Endothelial cell of umbilical vein (primary cell): ENCODE measurements around the gene GRM8. TPM values are rescaled to one million over a fixed set of nuclear protein-coding genes. Genes with fewer than 3 reads are reported as not detected.

Source experiments
- BruUV-seq: library from RNA; stranded (reverse); fragments of 400-500 nt; replicated peaks from 2 replicates; lab custom pipeline; 2021; lab: Mats Ljungman, UMichigan
- CTCF ChIA-PET: fragments of 300-600, 350-600 bp; sonication (Branson Sonifier 250); formaldehyde crosslinking; loops from one replicate; lab custom pipeline; 2021; ENCODE audit warnings: antibody characterized with exemption, inconsistent platforms; lab: Charles Lee
- POLR2A ChIA-PET: fragments of 300-600, 350-600 bp; sonication (Branson Sonifier 250); formaldehyde crosslinking; loops from one replicate; lab custom pipeline; 2021; ENCODE audit warnings: antibody characterized with exemption, inconsistent platforms; lab: Charles Lee
- DNase-seq: peaks from one replicate; pipeline ENCODE4 v3.0.0-alpha.2; 2011; ENCODE audit warnings: low read depth, low spot score
- FAIRE-seq: peaks from 2 replicates; lab custom pipeline; 2011; peaks lifted over from hg19 to GRCh38; lab: Jason Lieb, UNC
- H2AFZ ChIP-seq: 2 replicates; pipeline ENCODE4 v1.6.0; 2012; ENCODE audit warnings: low read depth, low read length, control low read depth, inconsistent platforms
- H3K27ac ChIP-seq: 2 replicates; pipeline ENCODE4 v1.5.1; 2011; ENCODE audit warnings: low read depth, mild to moderate bottlenecking, control low read depth, low read length, moderate library complexity; ENCODE audit not compliant: insufficient read depth
- H3K27me3 ChIP-seq, 2 experiments: 2 replicates each; pipeline versions ENCODE4 v1.6.0 to v1.6.1; 2011; ENCODE audit warnings: low read length in 2 of 2, mixed read lengths in 1 of 2; ENCODE audit not compliant: control insufficient read depth in 2 of 2, insufficient read depth in 2 of 2
- H3K36me3 ChIP-seq, 2 experiments: 2 replicates in 1 of 2; 3 replicates in 1 of 2; pipeline ENCODE4 v1.5.1; 2011; ENCODE audit warnings: low read length in 2 of 2, mild to moderate bottlenecking in 1 of 2, moderate library complexity in 1 of 2; ENCODE audit not compliant: control insufficient read depth in 2 of 2, insufficient read depth in 2 of 2; ENCODE audit errors: extremely low read depth in 1 of 2
- H3K4me1 ChIP-seq: 3 replicates; pipeline ENCODE4 v1.5.1; 2011; ENCODE audit warnings: mild to moderate bottlenecking, low read length; ENCODE audit not compliant: control insufficient read depth, insufficient read depth; ENCODE audit errors: extremely low read depth
- H3K4me2 ChIP-seq: 2 replicates; pipeline ENCODE4 v1.6.1; 2011; ENCODE audit warnings: low read length, control low read depth, mixed read lengths; ENCODE audit not compliant: insufficient read depth
- H3K4me3 ChIP-seq, 3 experiments: fragments of 200-600 bp in 1 of 3; sonication (generic), shearing (Covaris generic) in 1 of 3; replicated peaks in 1 of 3; 2 replicates each; pipeline ENCODE4 v1.5.1; 2011 to 2016; ENCODE audit warnings: control low read depth in 3 of 3, low read length in 3 of 3, mild to moderate bottlenecking in 2 of 3, inconsistent platforms in 1 of 3, low read depth in 1 of 3, moderate library complexity in 1 of 3; ENCODE audit not compliant: insufficient read depth in 1 of 3
- H3K79me2 ChIP-seq: 2 replicates; pipeline ENCODE4 v1.6.0; 2012; ENCODE audit warnings: low read length, inconsistent platforms; ENCODE audit not compliant: control insufficient read depth, insufficient read depth
- H3K9ac ChIP-seq: replicated peaks from 2 replicates; pipeline ENCODE3; 2011; ENCODE audit warnings: low read length, control low read depth; ENCODE audit not compliant: insufficient read depth; ENCODE audit errors: extremely low read depth
- H3K9me1 ChIP-seq: replicated peaks from 3 replicates; pipeline ENCODE4 v1.6.0; 2011; ENCODE audit warnings: mild to moderate bottlenecking, low read length; ENCODE audit not compliant: control insufficient read depth, insufficient read depth; ENCODE audit errors: extremely low read depth
- H3K9me3 ChIP-seq: replicated peaks from 2 replicates; pipeline ENCODE4 v1.5.1; 2012; ENCODE audit warnings: low read length, inconsistent platforms; ENCODE audit not compliant: control insufficient read depth, insufficient read depth
- H4K20me1 ChIP-seq: replicated peaks from 2 replicates; pipeline ENCODE3; 2011; ENCODE audit warnings: mild to moderate bottlenecking, low read length; ENCODE audit not compliant: control insufficient read depth, insufficient read depth; ENCODE audit errors: extremely low read depth
- EZH2 ChIP-seq: IDR thresholded peaks from 2 replicates; pipeline ENCODE4 v1.6.1; 2012; ENCODE audit warnings: borderline replicate concordance, low read depth, mild to moderate bottlenecking, moderate library complexity, low read length, inconsistent platforms; ENCODE audit not compliant: severe bottlenecking
- JUN ChIP-seq: IDR thresholded peaks from 2 replicates; pipeline ENCODE4 v1.6.1; 2011; ENCODE audit warnings: borderline replicate concordance, low read depth; ENCODE audit not compliant: insufficient read length, insufficient read depth
- MYC ChIP-seq: IDR thresholded peaks from one replicate; pipeline ENCODE4 v1.6.1; 2011; ENCODE audit warnings: mild to moderate bottlenecking, low read depth, low read length
- POLR2A ChIP-seq: IDR thresholded peaks from 2 replicates; pipeline ENCODE4 v1.6.1; 2012; ENCODE audit warnings: low read depth, mild to moderate bottlenecking, control low read depth, low read length
- POLR2AphosphoS5 ChIP-seq: IDR thresholded peaks from 2 replicates; pipeline ENCODE4 v1.6.1; 2012; ENCODE audit warnings: low read depth, mild to moderate bottlenecking, control low read depth, low read length, moderate library complexity; ENCODE audit not compliant: insufficient read depth
- dilution Hi-C: fragments of 300-500 bp; cut with MboI; formaldehyde crosslinking; loops from one replicate; pipeline ENCODE4 v1.15.0; 2019; ENCODE audit warnings: low sequenced_read_pairs; ENCODE audit not compliant: extremely low pct_ligation_motif_present
- intact Hi-C: fragments of 100-400 bp; cut with micrococcal nuclease; formaldehyde crosslinking; loops from one replicate; pipeline ENCODE4 v1.10.0; 2022
- polyA plus RNA-seq, 4 experiments: library from polyadenylated mRNA; depleted of rRNA in 3 of 4; stranded (reverse) in 3 of 4; unstranded in 1 of 4; fragments of >200 nt; gene quantifications; 2 replicates each; pipeline versions ENCODE4 v1.2.1 to v1.2.3, GENCODE V29; 2011 to 2012; ENCODE audit warnings: missing spikeins in 1 of 4
- total RNA-seq: library from RNA; stranded (reverse); gene quantifications from 2 replicates; pipeline ENCODE4 v1.2.3, GENCODE V29; 2021

Gene GRM8
- total and polyA plus RNA-seq, 2 donors (not counting 3 experiments of a cell fraction or from before 2014, with no cell fraction given) = not detected

DNA sequence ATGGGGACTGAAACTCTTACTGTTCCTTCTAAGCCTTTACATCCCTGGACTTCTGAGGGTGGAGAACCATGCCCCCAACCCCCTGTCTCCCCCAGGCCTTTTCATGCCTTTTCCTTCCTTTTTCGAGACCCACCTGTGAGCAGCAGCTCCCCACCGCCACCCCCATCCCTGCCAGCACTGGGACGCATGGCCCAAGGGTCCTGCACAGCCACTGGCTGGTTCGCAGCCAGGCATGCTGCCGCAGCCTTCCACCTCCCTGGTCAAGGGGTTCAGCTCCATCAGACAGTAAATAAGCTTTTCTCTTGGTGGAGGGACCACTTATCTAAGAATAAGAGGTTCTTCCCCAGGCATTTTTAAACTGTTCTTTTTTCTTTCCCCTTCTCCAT is 584.4 kb downstream of the GRM8 start:
- ChIA-PET CTCF (no interaction called here), POLR2A (no interaction called here)
- no peak for FAIRE-seq
- no peak for DNase-seq
- TF ChIP-seq EZH2 (no peak), POLR2A (no peak), POLR2AphosphoS5 (no peak)
- H3K9me1 ChIP-seq = no peaks in the 10 kb centered on the region
- no peaks in the 10 kb centered on the region for H3K36me3 ChIP-seq
- no TSS peak for BruUV-seq
- no peaks in the 10 kb centered on the region for H3K79me2 ChIP-seq
- dilution Hi-C loops = no loop called here
- no peaks in the 10 kb centered on the region for H4K20me1 ChIP-seq
- no peaks in the 10 kb centered on the region for H3K9me3 ChIP-seq
- H3K27me3 ChIP-seq = no peaks in the 10 kb centered on the region
- no peak overlapping the region for H3K9ac ChIP-seq
- H2AFZ ChIP-seq = no peak overlapping the region
- intact Hi-C loops = no loop called here
- no peak overlapping the region for H3K4me2 ChIP-seq
- no peak overlapping the region for H3K27ac ChIP-seq
- H3K4me3 ChIP-seq = no peak overlapping the region
- H3K4me1 ChIP-seq = no peaks in the 10 kb centered on the region

DNA sequence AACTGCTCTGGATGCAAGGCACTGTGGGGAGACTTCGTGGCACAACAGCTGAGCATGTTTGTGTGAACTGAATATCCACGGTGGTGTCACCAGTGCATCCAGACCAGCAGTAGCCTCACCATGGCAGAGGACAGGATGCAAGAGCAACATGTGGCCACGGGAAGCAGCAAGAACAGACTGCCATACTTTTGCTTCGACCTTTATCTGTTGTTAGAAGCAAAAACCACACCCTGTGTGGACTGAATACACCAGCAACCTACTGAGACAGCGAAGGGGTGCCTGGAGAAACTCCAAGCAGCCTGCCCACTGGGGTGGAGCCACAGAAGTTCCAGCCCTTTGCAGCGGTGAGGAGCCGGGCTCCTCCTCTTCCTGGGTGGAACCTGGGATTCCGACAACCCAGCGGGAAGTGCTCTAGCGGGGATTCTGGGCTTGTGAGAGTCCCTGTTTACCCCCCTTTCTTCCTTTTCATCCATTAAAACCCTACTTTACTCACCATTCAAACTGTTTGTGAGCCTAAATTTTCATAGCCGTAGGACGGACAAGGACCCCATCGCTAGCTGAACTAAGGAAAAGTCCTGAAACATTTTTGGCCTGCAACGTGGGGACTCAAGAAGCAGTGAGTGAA is 584.9 kb downstream of the GRM8 start:
- H2AFZ ChIP-seq = no peak overlapping the region
- no peaks in the 10 kb centered on the region for H3K4me1 ChIP-seq
- intact Hi-C loops (no loop called here), dilution Hi-C loops (no loop called here)
- no peaks in the 10 kb centered on the region for H3K27me3 ChIP-seq
- CTCF ChIA-PET = no interaction called here
- BruUV-seq = no TSS peak
- POLR2A ChIA-PET = no interaction called here
- H3K9me1 ChIP-seq = no peaks in the 10 kb centered on the region
- no peak overlapping the region for H3K27ac ChIP-seq
- TF ChIP-seq MYC (no peak), JUN (no peak)
- no peak overlapping the region for H3K4me2 ChIP-seq
- H4K20me1 ChIP-seq = no peaks in the 10 kb centered on the region
- no peaks in the 10 kb centered on the region for H3K79me2 ChIP-seq
- no peak overlapping the region for H3K4me3 ChIP-seq
- FAIRE-seq = no peak
- no peak overlapping the region for H3K9ac ChIP-seq
- H3K36me3 ChIP-seq = no peaks in the 10 kb centered on the region
- no peak for DNase-seq
- H3K9me3 ChIP-seq = no peaks in the 10 kb centered on the region
